Neural cell (in vitro differentiated cells): Measurements from ENCODE around the gene CHST8. TPM values are rescaled to one million over a fixed set of nuclear protein-coding genes. Genes with fewer than 3 reads are reported as not detected.

ENCODE experiments used
- H2AFZ ChIP-seq: fragments of 200-600, 300-800 bp; sonication (generic), shearing (Covaris generic); 2 replicates; pipeline ENCODE4 v1.6.0; 2014; ENCODE audit warnings: low read depth, mild to moderate bottlenecking, antibody characterized with exemption, low read length, moderate library complexity
- H3F3A ChIP-seq: fragments of 200-600 bp; shearing (Covaris generic); 2 replicates; pipeline ENCODE4 v1.6.1; 2016; ENCODE audit warnings: mild to moderate bottlenecking, moderate library complexity, mixed read lengths, antibody characterized with exemption, low read length; ENCODE audit not compliant: insufficient read depth, poor library complexity, severe bottlenecking
- H3K27ac ChIP-seq: fragments of 200-600, 300-800 bp; sonication (generic), shearing (Covaris generic); 2 replicates; pipeline ENCODE4 v1.5.1; 2014; ENCODE audit warnings: mild to moderate bottlenecking, low read length, moderate library complexity
- H3K27me3 ChIP-seq: fragments of 300-800, 200-600 bp; sonication (generic), shearing (Covaris generic); 2 replicates; pipeline ENCODE4 v1.6.0; 2014; ENCODE audit warnings: mild to moderate bottlenecking, low read depth, low read length, moderate library complexity; ENCODE audit not compliant: insufficient read depth
- H3K36me3 ChIP-seq: fragments of 300-800, 200-600 bp; sonication (generic), shearing (Covaris generic); 2 replicates; pipeline ENCODE4 v1.5.1; 2014; ENCODE audit warnings: mild to moderate bottlenecking, antibody characterized with exemption, low read length, moderate library complexity; ENCODE audit not compliant: insufficient read depth
- H3K4me2 ChIP-seq: fragments of 300-800, 200-600 bp; sonication (generic), shearing (Covaris generic); 2 replicates; pipeline ENCODE4 v1.6.0; 2014; ENCODE audit warnings: mild to moderate bottlenecking, low read length
- H3K4me3 ChIP-seq: fragments of 300-800, 200-600 bp; sonication (generic), shearing (Covaris generic); 2 replicates; pipeline ENCODE4 v1.5.1; 2014; ENCODE audit warnings: mild to moderate bottlenecking, low read length, moderate library complexity
- H3K79me2 ChIP-seq: fragments of 200-600 bp; shearing (Covaris generic); replicated peaks from 2 replicates; pipeline ENCODE4 v1.6.0; 2014; ENCODE audit warnings: mild to moderate bottlenecking, low read length, moderate library complexity; ENCODE audit not compliant: insufficient read depth
- H3K9ac ChIP-seq: fragments of 300-800, 200-600 bp; sonication (generic), shearing (Covaris generic); 2 replicates; pipeline ENCODE4 v1.6.1; 2016; ENCODE audit warnings: mild to moderate bottlenecking, low read length, mixed read lengths
- H3K9me2 ChIP-seq: fragments of 200-600 bp; shearing (Covaris generic); 2 replicates; pipeline ENCODE4 v1.6.1; 2016; ENCODE audit warnings: mild to moderate bottlenecking, low read length, mixed read lengths; ENCODE audit not compliant: insufficient read depth
- H3K9me3 ChIP-seq: fragments of 200-600, 300-800 bp; sonication (generic), shearing (Covaris generic); 2 replicates; pipeline ENCODE4 v1.6.1; 2016; ENCODE audit warnings: mild to moderate bottlenecking, mixed run types, low read length, moderate library complexity, mixed read lengths
- H4K20me1 ChIP-seq: fragments of 200-600 bp; shearing (Covaris generic); 2 replicates; pipeline ENCODE4 v1.6.1; 2016; ENCODE audit warnings: mild to moderate bottlenecking, mixed run types; ENCODE audit not compliant: insufficient read depth
- EP300 ChIP-seq: fragments of 450-650 bp; conservative IDR thresholded peaks from 2 replicates; pipeline ENCODE4 v1.6.1; 2014; ENCODE audit warnings: antibody characterized with exemption, mild to moderate bottlenecking, moderate library complexity; ENCODE audit not compliant: poor library complexity, severe bottlenecking
- EZH2 ChIP-seq: fragments of 200-600, 300-800 bp; shearing (Covaris generic), sonication (generic); IDR thresholded peaks from 2 replicates; pipeline ENCODE4 v1.6.1; 2014; ENCODE audit warnings: antibody characterized with exemption, low read length, borderline replicate concordance, mild to moderate bottlenecking; ENCODE audit not compliant: insufficient read depth, poor library complexity, severe bottlenecking
- MXI1 ChIP-seq: fragments of 450-650 bp; conservative IDR thresholded peaks from 2 replicates; pipeline ENCODE4 v1.6.1; 2014; ENCODE audit warnings: antibody characterized with exemption, mild to moderate bottlenecking; ENCODE audit not compliant: poor library complexity, severe bottlenecking
- POLR2AphosphoS5 ChIP-seq: IDR thresholded peaks from 2 replicates; pipeline ENCODE4 v1.6.1; 2012
- RAD21 ChIP-seq: fragments of 450-650 bp; conservative IDR thresholded peaks from 2 replicates; pipeline ENCODE4 v1.6.1; 2014; ENCODE audit warnings: antibody characterized with exemption, mild to moderate bottlenecking, moderate library complexity
- SMC3 ChIP-seq: fragments of 450-650 bp; conservative IDR thresholded peaks from 2 replicates; pipeline ENCODE4 v1.6.1; 2014; ENCODE audit warnings: antibody characterized with exemption, mild to moderate bottlenecking, moderate library complexity; ENCODE audit not compliant: poor library complexity
- TAF1 ChIP-seq: IDR thresholded peaks from 2 replicates; pipeline ENCODE4 v1.6.1; 2012; ENCODE audit warnings: low read depth
- polyA plus RNA-seq: library from polyadenylated mRNA; depleted of rRNA; stranded (reverse); fragments of >200 nt; gene quantifications from 2 replicates; pipeline ENCODE4 v1.2.3, GENCODE V29; 2014
- TF ChIP-seq, protein P1 (sequence below): IDR thresholded peaks from 2 replicates; pipeline ENCODE4 v1.6.1; 2012; ENCODE audit warnings: borderline replicate concordance
- TF ChIP-seq, protein P2 (sequence below): fragments of 450-650 bp; IDR thresholded peaks from 2 replicates; pipeline ENCODE4 v1.5.1; 2014; ENCODE audit warnings: antibody characterized with exemption, mild to moderate bottlenecking, moderate library complexity; ENCODE audit not compliant: poor library complexity, severe bottlenecking

The CHST8 gene
- polyA plus RNA-seq, 1 donor from 2014 or later = 7.1 TPM

DNA sequence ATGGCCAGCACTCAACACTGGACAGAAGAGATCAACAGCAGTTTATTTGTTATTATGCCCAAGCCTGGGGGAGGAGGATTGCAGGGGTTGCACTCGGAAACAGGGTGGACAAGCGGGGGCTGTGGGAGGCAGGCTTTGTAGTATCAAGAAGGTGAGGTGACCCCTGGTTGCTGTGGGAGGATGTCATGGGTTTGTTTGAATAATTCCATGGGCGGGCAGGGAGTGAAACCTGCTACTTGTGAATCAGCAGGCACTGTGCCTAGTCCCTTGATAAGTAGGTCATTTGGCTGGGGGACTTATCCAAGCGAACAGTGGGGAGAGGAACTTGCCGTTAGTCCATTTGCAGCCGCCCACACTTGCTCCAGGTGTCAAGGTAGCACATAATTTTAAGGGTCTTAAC, 90.5 kb downstream of the CHST8 start:
- Histone ChIP-seq H3K9me3 (peaks cover 15% of the 10 kb centered on the region), H2AFZ (no peak overlapping the region), H3K27ac (no peak overlapping the region), H3K4me2 (no peak overlapping the region), H4K20me1 (no peaks in the 10 kb centered on the region), H3K36me3 (no peaks in the 10 kb centered on the region), H3K27me3 (peaks cover 3% of the 10 kb centered on the region), H3F3A (no peaks in the 10 kb centered on the region), H3K9me2 (no peaks in the 10 kb centered on the region), H3K9ac (no peak overlapping the region), H3K79me2 (no peaks in the 10 kb centered on the region), H3K4me3 (no peak overlapping the region)
- TF ChIP-seq, protein P1, sequence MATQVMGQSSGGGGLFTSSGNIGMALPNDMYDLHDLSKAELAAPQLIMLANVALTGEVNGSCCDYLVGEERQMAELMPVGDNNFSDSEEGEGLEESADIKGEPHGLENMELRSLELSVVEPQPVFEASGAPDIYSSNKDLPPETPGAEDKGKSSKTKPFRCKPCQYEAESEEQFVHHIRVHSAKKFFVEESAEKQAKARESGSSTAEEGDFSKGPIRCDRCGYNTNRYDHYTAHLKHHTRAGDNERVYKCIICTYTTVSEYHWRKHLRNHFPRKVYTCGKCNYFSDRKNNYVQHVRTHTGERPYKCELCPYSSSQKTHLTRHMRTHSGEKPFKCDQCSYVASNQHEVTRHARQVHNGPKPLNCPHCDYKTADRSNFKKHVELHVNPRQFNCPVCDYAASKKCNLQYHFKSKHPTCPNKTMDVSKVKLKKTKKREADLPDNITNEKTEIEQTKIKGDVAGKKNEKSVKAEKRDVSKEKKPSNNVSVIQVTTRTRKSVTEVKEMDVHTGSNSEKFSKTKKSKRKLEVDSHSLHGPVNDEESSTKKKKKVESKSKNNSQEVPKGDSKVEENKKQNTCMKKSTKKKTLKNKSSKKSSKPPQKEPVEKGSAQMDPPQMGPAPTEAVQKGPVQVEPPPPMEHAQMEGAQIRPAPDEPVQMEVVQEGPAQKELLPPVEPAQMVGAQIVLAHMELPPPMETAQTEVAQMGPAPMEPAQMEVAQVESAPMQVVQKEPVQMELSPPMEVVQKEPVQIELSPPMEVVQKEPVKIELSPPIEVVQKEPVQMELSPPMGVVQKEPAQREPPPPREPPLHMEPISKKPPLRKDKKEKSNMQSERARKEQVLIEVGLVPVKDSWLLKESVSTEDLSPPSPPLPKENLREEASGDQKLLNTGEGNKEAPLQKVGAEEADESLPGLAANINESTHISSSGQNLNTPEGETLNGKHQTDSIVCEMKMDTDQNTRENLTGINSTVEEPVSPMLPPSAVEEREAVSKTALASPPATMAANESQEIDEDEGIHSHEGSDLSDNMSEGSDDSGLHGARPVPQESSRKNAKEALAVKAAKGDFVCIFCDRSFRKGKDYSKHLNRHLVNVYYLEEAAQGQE = no peak
- TF ChIP-seq MXI1 (no peak), SMC3 (no peak), TAF1 (no peak), RAD21 (no peak)

DNA sequence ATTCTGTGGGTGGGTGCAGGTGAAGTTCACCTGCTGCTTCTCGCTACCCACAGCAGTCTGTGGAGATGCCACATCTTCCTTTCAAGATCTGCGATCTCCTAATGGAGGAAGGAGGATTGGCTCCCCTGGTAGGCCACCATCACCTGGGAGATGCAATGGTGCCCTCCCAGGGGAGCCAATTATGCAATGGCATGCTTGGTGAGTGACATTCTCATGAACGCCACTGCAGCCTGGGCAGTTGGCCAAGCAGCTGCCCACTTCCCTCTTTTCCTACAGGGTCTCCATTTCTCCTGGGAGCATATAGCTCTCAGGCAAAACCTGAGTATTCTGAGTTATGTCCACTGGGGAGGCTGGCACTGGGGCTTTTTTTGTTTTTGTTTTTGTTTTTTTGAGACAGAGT, 91.4 kb downstream of the CHST8 start:
- Histone ChIP-seq H3K27ac (no peak overlapping the region), H2AFZ (no peak overlapping the region), H3K36me3 (no peaks in the 10 kb centered on the region)

More for the DNA sequence above, 91.4 kb downstream of the CHST8 start:
- Histone ChIP-seq H3K9ac (no peak overlapping the region), H3K9me3 (peaks cover 15% of the 10 kb centered on the region), H3K9me2 (no peaks in the 10 kb centered on the region), H4K20me1 (no peaks in the 10 kb centered on the region), H3K27me3 (peaks cover 3% of the 10 kb centered on the region), H3K4me3 (no peak overlapping the region), H3K4me2 (no peak overlapping the region), H3K79me2 (no peaks in the 10 kb centered on the region), H3F3A (no peaks in the 10 kb centered on the region)
- TF ChIP-seq SMC3 = no peak
- TF ChIP-seq, protein P2, sequence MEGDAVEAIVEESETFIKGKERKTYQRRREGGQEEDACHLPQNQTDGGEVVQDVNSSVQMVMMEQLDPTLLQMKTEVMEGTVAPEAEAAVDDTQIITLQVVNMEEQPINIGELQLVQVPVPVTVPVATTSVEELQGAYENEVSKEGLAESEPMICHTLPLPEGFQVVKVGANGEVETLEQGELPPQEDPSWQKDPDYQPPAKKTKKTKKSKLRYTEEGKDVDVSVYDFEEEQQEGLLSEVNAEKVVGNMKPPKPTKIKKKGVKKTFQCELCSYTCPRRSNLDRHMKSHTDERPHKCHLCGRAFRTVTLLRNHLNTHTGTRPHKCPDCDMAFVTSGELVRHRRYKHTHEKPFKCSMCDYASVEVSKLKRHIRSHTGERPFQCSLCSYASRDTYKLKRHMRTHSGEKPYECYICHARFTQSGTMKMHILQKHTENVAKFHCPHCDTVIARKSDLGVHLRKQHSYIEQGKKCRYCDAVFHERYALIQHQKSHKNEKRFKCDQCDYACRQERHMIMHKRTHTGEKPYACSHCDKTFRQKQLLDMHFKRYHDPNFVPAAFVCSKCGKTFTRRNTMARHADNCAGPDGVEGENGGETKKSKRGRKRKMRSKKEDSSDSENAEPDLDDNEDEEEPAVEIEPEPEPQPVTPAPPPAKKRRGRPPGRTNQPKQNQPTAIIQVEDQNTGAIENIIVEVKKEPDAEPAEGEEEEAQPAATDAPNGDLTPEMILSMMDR = no peak
- TF ChIP-seq MXI1 = no peak
- no peak for TF ChIP-seq RAD21
- TF ChIP-seq TAF1 = no peak
- TF ChIP-seq POLR2AphosphoS5 = no peak
- TF ChIP-seq, protein P1 = no peak
- TF ChIP-seq EZH2 = no peak
- no peak for TF ChIP-seq EP300
